Brain microvascular endothelial cell (primary cell): ENCODE data around the gene TLNRD1.

Experiments
- DNase-seq: peaks from one replicate; pipeline ENCODE4 v3.0.0-alpha.2; 2020
- H3K27ac ChIP-seq: fragments of 250-450 bp; sonication (Bioruptor Pico); 2 replicates; pipeline ENCODE4 v1.5.1; 2020; ENCODE audit warnings: mild to moderate bottlenecking, moderate library complexity
- H3K27me3 ChIP-seq: fragments of 250-450 bp; sonication (Bioruptor Pico); replicated peaks from 2 replicates; pipeline ENCODE4 v1.5.1; 2020; ENCODE audit warnings: mild to moderate bottlenecking
- H3K36me3 ChIP-seq: fragments of 250-450 bp; sonication (Bioruptor Pico); replicated peaks from 2 replicates; pipeline ENCODE4 v1.5.1; 2020; ENCODE audit warnings: mild to moderate bottlenecking
- H3K4me3 ChIP-seq: 2 replicates; pipeline ENCODE4 v1.5.1; 2011; ENCODE audit warnings: low read depth, mild to moderate bottlenecking, control low read depth, low read length, moderate library complexity
- in situ Hi-C: cut with HindIII; loops from 2 replicates; pipeline ENCODE4 v1.10.0; 2017; ENCODE audit warnings: low sequenced_read_pairs, low pct_ligation_motif_present
- TF ChIP-seq, protein P1 (sequence below): IDR thresholded peaks from 2 replicates; pipeline ENCODE4 v1.5.1; 2011; ENCODE audit warnings: low read depth, mild to moderate bottlenecking, moderate library complexity, low read length, control low read depth, inconsistent platforms; ENCODE audit errors: missing control alignments

Gene TLNRD1

DNA sequence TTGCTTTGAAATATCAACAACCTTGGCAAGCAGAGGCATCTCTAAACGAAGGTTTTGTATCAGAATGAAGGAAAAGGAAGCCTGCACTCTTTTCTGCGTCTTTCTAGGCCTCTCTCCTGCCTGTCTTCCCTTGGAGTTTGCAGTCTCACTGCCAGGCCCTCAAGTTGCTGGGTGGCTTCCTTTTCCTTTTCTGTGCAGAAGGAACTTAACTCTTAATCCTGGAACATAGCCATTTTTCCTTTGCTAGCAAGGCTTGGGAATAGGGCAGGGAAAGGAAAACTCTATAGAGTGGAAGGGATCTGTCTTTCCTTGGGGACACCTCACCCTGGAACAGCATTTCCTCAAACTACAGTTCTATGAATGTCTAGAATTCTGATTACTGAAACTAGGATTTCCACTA lies 32.8 kb downstream of the TLNRD1 start:
- no peaks in the 10 kb centered on the region for H3K36me3 ChIP-seq
- TF ChIP-seq, protein P1, sequence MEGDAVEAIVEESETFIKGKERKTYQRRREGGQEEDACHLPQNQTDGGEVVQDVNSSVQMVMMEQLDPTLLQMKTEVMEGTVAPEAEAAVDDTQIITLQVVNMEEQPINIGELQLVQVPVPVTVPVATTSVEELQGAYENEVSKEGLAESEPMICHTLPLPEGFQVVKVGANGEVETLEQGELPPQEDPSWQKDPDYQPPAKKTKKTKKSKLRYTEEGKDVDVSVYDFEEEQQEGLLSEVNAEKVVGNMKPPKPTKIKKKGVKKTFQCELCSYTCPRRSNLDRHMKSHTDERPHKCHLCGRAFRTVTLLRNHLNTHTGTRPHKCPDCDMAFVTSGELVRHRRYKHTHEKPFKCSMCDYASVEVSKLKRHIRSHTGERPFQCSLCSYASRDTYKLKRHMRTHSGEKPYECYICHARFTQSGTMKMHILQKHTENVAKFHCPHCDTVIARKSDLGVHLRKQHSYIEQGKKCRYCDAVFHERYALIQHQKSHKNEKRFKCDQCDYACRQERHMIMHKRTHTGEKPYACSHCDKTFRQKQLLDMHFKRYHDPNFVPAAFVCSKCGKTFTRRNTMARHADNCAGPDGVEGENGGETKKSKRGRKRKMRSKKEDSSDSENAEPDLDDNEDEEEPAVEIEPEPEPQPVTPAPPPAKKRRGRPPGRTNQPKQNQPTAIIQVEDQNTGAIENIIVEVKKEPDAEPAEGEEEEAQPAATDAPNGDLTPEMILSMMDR: no peak
- in situ Hi-C loops: no loop called here
- H3K27me3 ChIP-seq: no peaks in the 10 kb centered on the region
- no peak overlapping the region for H3K4me3 ChIP-seq
- no peak for DNase-seq
- H3K27ac ChIP-seq: no peak overlapping the region

DNA sequence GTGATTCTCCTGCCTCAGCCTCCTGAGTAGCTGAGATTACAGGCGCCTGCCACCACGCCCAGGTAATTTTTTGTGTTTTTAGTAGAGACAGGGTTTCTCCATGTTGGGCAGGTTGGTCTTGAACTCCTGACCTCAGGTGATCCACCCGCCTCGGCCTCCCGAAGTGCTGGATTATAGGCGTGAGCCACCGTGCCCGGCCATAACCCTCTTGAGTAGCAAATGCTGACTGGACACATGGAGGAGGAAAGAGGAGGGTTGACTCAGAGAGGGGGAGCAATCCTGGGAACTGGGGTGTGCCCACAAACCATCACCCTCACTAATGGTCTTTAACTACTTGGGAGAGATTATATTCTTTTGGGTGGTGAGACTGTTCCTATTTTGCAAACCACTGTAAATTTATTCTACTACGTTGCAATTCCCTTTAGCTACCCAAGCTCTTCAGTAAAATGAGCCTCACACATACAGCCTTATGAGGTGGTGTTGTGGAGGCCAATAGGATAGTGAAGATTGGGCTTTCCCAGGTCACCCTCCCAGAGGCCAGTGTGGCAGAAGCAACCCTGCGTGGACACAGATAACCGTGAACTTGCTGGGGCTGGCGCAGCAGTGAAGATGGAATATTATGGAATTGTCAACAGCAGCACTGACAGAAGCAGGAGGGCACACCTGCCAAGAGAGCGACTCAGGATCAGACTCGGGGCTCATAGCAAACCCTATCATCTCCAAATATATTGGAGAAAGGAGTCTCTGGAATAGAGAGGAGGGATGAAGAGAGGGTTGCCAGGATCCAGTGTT lies 37.4 kb downstream of the TLNRD1 start:
- in situ Hi-C loops: no loop called here
- H3K36me3 ChIP-seq: no peaks in the 10 kb centered on the region
- no peak overlapping the region for H3K4me3 ChIP-seq
- TF ChIP-seq, protein P1: no peak
- H3K27ac ChIP-seq: no peak overlapping the region
- H3K27me3 ChIP-seq: no peaks in the 10 kb centered on the region
- no peak for DNase-seq

DNA sequence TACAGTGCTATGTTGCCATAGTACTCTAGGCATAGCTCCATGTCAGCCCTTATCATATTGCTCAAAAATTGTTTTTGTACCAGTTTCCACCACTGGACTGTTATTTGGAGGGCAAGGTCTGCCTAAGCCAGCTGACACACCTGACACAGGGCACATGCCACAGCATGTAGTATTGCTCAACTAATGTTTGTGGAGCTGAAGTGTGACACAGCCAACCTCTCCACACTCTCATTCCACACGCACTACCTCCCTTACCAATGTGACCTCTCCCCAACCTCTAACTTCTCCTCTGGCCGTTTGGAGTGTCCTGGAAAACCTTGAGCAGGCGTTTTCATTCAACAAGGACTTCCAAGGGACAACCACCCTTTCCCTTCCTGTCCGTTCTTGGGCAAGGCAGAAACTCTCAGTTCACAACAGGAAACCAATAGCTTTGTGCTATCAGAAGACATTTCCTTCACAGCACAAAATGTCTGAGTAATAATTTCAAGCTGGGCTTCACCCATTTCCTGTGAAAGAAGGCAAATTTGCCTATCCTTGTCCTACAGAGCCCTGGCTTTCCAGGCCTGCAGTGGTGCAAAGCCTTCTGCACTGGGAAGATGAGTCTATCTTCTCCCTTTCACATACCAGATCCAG lies 38.4 kb downstream of the TLNRD1 start:
- DNase-seq: no peak
- no peaks in the 10 kb centered on the region for H3K36me3 ChIP-seq
- H3K4me3 ChIP-seq: no peak overlapping the region
- TF ChIP-seq, protein P1: no peak
- H3K27ac ChIP-seq: no peak overlapping the region
- in situ Hi-C loops: no loop called here
- H3K27me3 ChIP-seq: no peaks in the 10 kb centered on the region

DNA sequence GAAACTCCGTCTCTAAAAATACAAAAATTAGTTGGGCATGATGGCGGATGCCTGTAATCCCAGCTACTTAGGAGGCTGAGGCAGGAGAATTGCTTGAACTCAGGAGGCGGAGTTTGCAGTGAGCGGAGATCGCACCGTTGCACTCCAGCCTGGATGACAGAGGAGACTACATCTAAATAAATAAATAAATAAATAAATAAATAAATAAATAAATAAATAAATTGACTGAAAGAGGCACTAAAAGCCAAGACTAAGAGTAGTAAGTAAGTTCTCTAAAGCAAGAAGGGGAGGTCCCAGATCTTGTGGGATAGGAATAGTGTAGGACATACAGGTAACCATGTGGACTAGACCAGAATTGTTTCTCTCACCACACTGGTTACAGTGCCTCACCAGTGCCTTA lies 40.0 kb downstream of the TLNRD1 start:
- H3K27me3 ChIP-seq: no peaks in the 10 kb centered on the region
- no peak for DNase-seq
- no peak overlapping the region for H3K27ac ChIP-seq
- no peak overlapping the region for H3K4me3 ChIP-seq
- in situ Hi-C loops: no loop called here
- TF ChIP-seq, protein P1: no peak
- no peaks in the 10 kb centered on the region for H3K36me3 ChIP-seq

DNA sequence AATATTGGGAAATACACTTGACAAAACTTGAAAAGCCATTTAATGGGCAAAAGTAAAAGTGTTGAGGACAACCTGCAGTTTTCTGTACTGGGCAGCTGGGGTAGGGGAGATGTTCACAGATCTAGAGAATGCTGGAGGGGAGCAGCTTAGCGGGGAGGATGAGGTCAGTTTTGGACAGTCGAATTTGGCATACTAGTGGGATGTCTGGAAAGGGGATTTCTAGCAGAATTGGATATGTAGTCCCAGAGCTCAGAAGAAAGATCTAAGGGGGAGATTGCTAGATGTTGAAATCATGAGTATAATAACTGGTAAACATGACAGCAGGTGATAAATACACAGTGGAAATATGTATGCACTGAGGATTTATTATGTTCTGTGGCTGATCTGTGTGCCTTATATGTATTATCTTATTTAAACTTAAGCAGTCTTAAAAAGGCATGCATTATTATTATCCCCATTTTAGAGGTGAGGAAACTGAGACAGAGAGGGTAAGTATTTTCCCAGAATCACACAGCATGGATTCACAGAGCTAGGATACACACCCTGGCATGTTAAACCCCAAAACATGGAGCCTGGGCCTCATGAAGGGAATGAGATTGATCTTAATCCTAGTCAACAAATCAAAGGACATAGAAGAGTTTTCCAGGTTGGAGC lies 42.7 kb downstream of the TLNRD1 start:
- Histone ChIP-seq H3K27me3 (no peaks in the 10 kb centered on the region), H3K27ac (no peak overlapping the region), H3K36me3 (no peaks in the 10 kb centered on the region), H3K4me3 (no peak overlapping the region)
- in situ Hi-C loops: no loop called here
- DNase-seq: no peak
- TF ChIP-seq, protein P1: no peak
